Renal pelvis (tissue), 4 donors: ENCODE results near the gene RANBP3. TPM values are rescaled to one million over a fixed set of nuclear protein-coding genes. Genes with fewer than 3 reads are reported as not detected.
"Not testable (repeated sequence)": the region's sequence is repeated elsewhere in the genome, so short reads cannot be mapped to it uniquely, and the experiment has no call there.

Experiments used
- DNase-seq: peaks from one replicate; pipeline ENCODE4 v3.0.0-alpha.2; 2013
- polyA plus RNA-seq, 3 donors: library from polyadenylated mRNA; unstranded; fragments of 120-200 nt; gene quantifications; one replicate each; pipeline ENCODE4 v1.2.1, GENCODE V29; 2013; ENCODE audit not compliant: insufficient read length in 3 of 3

The RANBP3 gene
- polyA plus RNA-seq, 3 donors, result 68.1 to 72.5 (median 68.3) TPM

DNA sequence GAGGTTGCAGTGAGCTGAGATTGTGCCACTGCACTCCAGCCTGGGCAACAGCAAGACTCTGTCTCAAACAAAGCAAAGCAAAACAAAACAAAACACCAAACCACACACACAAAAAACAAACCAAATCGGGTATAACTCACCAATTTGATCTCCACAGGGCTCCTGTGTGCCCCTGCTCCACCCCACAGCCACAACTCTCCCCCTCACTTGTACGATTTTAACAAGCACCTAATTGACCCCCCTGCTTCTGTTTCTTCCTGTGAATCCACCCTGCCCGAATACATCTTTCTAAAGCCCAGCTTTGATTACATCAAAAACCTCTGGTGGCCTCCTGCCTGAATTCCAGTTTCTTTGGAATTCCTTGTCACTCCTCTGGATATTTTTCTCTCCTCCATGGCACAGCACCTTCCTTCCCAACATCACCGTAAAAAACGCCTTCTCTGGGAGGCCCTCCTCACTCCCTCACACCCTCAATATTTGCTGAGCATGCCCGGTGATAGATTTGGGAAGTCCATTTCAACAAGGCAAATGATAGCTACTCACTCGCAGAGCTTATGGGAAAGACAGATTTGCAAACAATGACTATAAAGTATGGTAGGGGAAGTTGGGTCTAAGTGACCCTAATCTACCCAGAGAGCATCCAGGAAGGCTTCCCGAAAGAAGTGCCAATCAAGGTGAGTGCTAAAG is 11.6 kb upstream of the RANBP3 start:
- DNase-seq, result no peak

DNA sequence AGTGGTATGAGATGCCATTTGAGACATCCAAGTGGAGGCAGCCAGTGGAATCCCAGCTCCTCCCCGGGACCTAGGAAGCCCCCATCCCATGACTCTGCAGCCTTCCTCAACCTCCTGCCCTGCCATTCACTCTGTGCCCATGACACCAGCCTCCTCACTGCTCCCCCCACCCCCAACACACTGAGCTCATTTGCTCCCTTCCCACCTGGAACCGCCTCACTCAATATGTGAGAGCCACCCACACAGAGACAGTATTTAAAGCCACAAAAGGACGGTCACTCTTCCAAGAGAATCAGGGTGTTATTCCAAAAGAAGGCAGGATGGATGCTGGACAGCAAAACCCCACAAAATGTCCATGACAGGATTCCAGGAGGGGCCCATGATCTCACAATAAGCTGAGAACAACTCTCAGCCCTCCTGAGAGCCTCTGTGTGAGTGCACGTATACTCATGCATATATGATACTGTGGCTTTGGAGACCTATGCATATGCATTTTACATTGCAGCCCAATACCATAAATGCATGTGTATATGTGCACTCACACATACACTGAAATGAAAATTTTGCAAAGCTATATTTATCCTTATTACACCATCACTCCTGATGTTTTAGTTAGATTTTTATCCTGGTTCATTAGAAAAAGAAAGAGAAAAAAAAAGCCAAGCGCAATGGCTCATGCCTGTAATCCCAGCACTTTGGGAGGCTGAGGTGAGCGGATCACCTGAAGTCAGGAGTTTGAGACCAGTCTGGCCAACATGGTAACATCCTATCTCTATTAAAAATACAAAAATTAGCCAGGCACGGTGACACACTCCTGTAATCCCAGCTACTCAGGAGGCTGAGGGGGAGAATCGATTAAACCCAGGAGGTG is 10.8 kb upstream of the RANBP3 start:
- DNase-seq, result no peak

- peak; percentile 73 for DNase-seq
Measured at GRCh38 chr19:5987077-5987818, 9.3 kb upstream of the RANBP3 start.

- not testable (repeated sequence) for DNase-seq
Measured at GRCh38 chr19:5985837-5986236, 7.9 kb upstream of the RANBP3 start.

DNA sequence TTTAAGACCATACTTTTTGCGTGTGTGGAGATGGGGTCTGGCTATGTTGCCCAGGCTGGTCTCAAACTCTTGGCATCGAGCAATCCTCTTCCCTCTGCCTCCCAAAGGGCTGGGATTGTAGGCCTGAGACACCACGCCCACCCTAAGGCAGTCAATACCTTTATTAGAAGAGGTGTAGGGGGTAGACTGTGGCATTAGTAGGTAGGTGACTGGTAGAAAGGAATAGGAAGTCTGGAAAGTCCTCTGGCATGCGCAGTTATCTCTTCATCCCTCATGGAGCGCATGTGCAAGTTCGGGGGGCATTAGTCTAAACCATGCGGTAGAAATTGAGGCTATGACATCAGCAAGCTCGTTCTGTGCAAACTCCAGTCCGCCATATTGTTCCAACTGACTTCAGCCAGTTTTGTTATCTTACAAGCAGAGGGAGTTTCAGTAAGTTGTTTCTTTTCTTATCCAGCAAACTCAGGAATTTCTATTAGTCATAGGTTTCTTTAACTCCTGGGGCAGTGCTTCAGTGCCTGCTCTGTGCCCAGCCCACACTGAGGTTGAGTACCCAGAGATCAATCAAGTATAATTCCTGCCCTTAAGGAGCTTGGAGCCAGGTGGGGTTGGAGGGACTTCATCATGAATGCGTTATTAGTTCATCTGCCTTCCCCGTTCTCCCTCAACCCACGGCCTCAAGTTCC is 7.3 kb upstream of the RANBP3 start:
- DNase-seq, result no peak

- DNase-seq, result no peak
Measured at GRCh38 chr19:5984600-5984999, 6.7 kb upstream of the RANBP3 start.

- DNase-seq, result no peak
Measured at GRCh38 chr19:5983367-5983955, 5.5 kb upstream of the RANBP3 start.

DNA sequence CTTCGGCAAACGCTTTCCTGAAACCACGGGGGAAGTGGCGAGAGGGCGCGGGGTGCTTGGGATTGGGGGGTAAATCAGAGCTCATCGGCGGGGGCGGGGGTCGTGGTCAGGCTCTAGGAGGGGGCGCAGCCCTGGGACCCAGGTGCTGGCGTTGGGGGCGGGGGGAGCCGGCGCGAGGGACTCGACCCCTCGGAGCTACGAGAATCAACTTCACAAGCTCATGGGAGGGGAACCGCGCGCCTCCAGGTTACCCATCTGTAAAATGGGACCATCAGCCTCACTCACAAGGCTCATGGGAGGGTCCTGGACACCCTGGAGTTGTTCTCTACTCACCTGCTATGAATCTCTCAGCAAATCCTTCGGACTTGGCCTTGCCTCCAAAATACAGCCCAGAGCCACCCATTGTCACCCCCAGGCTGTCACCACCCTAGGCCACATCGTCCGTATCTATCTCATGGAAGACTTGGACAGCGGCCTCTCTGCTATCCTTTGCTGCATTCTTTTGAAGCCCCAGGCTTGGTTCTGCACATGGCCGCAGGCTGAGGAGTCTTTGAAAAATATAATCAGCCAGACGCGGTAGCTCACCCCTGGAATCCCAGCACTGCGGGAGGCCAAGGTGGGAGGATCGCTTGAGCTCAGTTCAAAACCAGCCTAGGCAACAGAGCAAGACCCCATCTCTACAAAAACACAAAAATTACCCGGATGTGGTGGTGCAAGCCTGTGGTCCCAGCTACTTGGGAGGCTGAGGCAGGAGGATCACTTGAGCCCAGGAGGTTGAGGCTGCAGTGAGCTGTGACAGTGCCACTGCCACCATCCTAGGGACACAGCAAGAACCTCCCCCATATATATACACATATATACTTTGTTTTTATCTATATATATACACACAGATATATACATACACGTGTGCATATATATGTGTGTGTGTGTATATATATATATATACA is 939 bp upstream of the RANBP3 start:
- DNase-seq, result no peak

- DNase-seq, result no peak
Measured at GRCh38 chr19:5977222-5977784, 637 bp downstream of the RANBP3 start.

GRCh38 chr19:5976768-5977167 is 1.2 kb downstream of the RANBP3 start:
- no peak for DNase-seq

- no peak for DNase-seq
Measured at GRCh38 chr19:5975388-5975728, 2.6 kb downstream of the RANBP3 start.

DNA sequence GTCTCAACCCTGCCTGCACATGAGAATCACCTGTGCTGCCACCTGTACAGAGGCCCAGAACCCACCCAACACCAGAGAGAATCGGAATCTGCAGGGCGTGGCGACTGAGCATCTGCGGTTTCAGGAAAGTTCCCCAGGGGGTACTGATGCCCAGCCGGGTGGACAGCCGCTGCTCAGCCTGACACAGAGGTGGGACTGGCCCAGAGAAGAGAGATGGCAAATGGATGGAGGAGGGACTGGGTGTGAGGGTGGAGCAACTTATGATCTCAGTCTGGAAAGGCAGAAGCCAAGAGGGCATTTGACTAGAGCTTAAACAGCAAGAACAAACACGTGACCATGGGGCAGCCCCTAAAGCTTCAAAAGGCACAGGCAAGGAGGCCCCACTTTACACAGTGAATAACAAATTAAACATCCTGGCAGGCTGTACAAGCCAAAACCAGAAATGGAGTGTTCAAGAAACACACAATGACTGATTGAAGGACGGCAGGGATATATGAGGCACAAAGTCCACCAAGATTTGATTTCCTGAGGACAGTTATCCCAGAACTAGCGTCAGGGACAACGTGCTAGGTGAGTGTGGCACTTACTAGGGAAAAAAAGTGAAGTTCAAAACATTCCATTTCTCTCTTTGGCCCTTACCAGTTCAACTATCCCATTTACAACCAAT is 3.1 kb downstream of the RANBP3 start:
- no peak for DNase-seq

DNA sequence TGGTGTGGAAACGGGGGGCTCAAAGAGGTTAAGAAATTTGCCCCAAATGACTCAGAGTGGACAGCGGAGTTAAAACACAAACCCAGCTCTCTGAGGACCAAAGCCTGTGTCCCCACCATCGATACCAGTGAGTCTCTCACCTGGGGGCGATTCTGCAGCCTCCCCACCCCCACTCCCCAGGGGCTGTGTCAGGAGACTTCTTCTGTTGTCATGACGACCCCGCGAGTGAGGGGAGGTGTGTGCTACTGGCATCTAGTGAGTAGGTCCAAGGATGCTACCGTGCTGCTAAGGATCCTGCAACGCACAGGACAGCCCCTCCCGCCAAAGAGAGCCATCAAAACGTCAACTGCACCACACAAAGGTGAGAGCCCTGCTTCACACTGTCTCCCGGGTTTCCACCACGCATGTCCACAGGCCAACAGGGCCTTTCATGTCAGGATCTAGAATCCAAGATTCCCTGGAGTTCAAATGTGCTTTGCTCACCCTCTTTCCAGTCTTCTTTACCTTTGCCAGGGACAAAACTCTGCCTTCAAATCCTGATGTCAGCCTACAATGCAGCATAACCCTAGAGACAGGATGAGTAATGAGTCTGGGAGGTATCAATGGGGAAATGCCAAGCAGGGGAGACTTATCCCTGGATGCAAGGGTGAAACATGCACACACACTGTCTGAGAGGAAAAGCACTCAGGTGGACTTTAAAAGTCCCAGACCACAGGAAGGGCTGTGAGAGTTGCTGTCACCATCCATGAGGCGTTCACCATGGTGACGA is 3.9 kb downstream of the RANBP3 start:
- no peak for DNase-seq

DNA sequence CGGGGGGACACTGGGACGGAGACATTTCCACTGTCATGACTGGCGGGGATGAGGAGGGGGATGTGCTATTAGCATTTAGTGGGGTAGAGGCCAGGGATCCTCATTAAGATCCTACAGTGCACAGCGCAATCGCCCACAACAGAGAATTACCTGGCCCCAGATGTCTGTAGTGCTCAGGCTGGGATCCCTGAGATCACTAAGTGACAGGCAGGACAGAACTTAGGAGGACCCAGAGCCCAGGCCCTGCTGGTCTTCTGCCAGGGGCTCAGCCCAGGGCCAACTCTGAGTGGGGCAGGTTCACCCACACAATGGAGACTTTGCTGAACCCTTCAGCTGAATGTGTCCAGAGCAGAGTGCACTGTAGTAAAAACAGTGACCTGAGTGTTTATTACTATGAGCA is 4.6 kb downstream of the RANBP3 start:
- DNase-seq, result no peak

- DNase-seq, result no peak
Measured at GRCh38 chr19:5972355-5972731, 5.6 kb downstream of the RANBP3 start.

GRCh38 chr19:5971714-5972354 is 6.1 kb downstream of the RANBP3 start:
- DNase-seq, result no peak

DNA sequence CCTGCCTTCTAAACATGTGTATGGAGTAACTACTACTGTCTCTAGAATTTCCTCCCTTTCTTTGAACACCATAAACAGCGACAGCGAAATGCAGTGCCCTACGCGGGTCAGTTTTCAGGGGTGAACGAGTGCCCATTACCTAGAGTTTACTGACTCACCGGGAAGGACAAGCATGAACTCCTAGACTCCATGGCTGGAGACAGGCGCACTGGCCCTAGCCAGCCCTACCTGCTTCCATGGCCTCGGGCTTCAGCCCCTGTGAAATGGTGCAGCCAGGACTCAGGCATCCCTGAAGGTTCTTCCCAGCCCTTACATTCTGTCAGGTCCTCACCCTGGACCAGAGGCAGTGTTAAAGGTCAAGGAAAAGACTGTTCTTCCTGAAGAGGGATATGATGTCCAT is 8.5 kb downstream of the RANBP3 start:
- DNase-seq, result no peak
